Body of pancreas (tissue), 4 donors: Measurements from ENCODE around the gene PIEZO1. TPM values are rescaled to one million over a fixed set of nuclear protein-coding genes. Genes with fewer than 3 reads are reported as not detected.

Experiments
- ATAC-seq: fragments of 150-250 bp; one replicate; pipeline ENCODE4 v1.9.1; 2016
- DNase-seq, 4 donors: peaks; one replicate each; pipeline ENCODE4 v3.0.0-alpha.2; 2019
- H3K27ac ChIP-seq, 4 donors: fragments of 200-600 bp; sonication (generic); 1 replicate in 3 of 4; 2 replicates in 1 of 4; pipeline versions ENCODE4 v1.5.1 to v1.6.1; 2016 to 2019; ENCODE audit warnings: mild to moderate bottlenecking in 1 of 4, mixed read lengths in 1 of 4, moderate library complexity in 1 of 4
- H3K27me3 ChIP-seq, 2 donors: fragments of 200-600 bp; sonication (generic); one replicate each; pipeline ENCODE4 v1.6.0; 2016; ENCODE audit warnings: mild to moderate bottlenecking in 1 of 2
- H3K36me3 ChIP-seq, 2 donors: fragments of 200-600 bp; sonication (generic); replicated peaks in 1 of 2; 2 replicates each; pipeline ENCODE4 v1.5.1; 2016; ENCODE audit warnings: low read depth in 2 of 2; ENCODE audit not compliant: insufficient read depth in 1 of 2
- H3K4me1 ChIP-seq: fragments of 200-600 bp; sonication (generic); one replicate; pipeline ENCODE4 v1.6.0; 2016
- H3K4me3 ChIP-seq, 2 donors: fragments of 200-600 bp; sonication (generic); 1 replicate in 1 of 2; 2 replicates in 1 of 2; pipeline ENCODE4 v1.5.1; 2016 to 2019
- H3K9me3 ChIP-seq, 3 donors: fragments of 200-600 bp; sonication (generic); 1 replicate in 2 of 3; 2 replicates in 1 of 3; pipeline ENCODE4 v1.5.1; 2016
- CTCF ChIP-seq, 7 experiments: fragments of 450-650 bp in 4 of 7; fragments of 200-600 bp in 3 of 7; sonication (generic) in 3 of 7; IDR thresholded peaks; one replicate each; pipeline ENCODE4 v1.5.1; 2016 to 2019; ENCODE audit warnings: antibody characterized with exemption in 7 of 7
- POLR2A ChIP-seq, 3 donors: fragments of 450-650 bp; IDR thresholded peaks; one replicate each; pipeline ENCODE4 v1.6.1; 2016; ENCODE audit warnings: antibody characterized with exemption in 3 of 3, mild to moderate bottlenecking in 2 of 3
- WGBS, 2 donors: methylation state at CpG; one replicate each; pipeline ENCODE4 v1.1.5; 2017; 5-methylcytosine and 5-hydroxymethylcytosine counted together
- intact Hi-C: fragments of 100-400 bp; cut with DNase I; formaldehyde crosslinking; loops from one replicate; pipeline ENCODE4 v1.15.1; 2023
- total RNA-seq, 2 donors: library from RNA; depleted of rRNA; stranded (reverse); fragments of >200 nt; gene quantifications; one replicate each; pipeline ENCODE4 v1.1.0, GENCODE V29; 2016

Gene PIEZO1
- total RNA-seq, 2 donors from 2014 or later = 61.0 to 269 TPM

- Histone ChIP-seq H3K27me3 (no peaks in the 10 kb centered on the region), H3K4me1 (peaks cover 9% of the 10 kb centered on the region), H3K9me3 (no peaks in the 10 kb centered on the region), H3K36me3 (no peaks in the 10 kb centered on the region), H3K4me3 (no peak overlapping the region), H3K27ac (no peak overlapping the region)
- ATAC-seq = peak; percentile 34
- TF ChIP-seq POLR2A (IDR thresholded peaks at IDR 0.05) = no peak
- peak in 3 of 7 experiments; percentile 34 to 38 (median 35) for TF ChIP-seq CTCF (IDR thresholded peaks at IDR 0.05)
- WGBS, 2 donors = 63 to 89% methylated on average over 5 to 26 of the region's 26 CpGs
- intact Hi-C loops = no loop called here
- peak in 3 of 4 donors; percentile 47 to 60 (median 50) for DNase-seq
Measured at GRCh38 chr16:88747588-88748301, 37.3 kb downstream of the PIEZO1 start.

DNA sequence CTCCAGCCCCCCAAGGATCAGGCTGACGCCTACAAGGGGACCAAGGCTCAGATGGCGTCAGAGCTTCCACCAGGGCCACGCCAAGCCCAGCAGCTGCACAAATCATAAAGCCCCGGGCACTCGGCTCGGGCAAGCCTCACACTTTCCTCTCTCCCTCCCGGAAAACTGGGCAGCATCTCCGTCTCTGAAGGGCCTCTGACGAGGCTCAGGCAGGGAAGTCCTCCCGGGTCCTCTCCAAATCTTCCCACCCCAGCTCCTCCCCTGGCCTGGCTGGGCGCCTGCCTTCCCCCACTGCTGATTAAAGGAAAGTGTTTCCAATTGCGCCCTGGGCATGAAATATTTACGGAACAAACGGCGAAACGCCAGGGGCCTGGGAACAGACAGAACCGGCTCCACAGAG is 38.5 kb downstream of the PIEZO1 start:
- DNase-seq (no peak), ATAC-seq (no peak)
- peaks cover 9% of the 10 kb centered on the region for H3K4me1 ChIP-seq
- intact Hi-C loops = no loop called here
- no peaks in the 10 kb centered on the region for H3K36me3 ChIP-seq
- no peak for TF ChIP-seq POLR2A (IDR thresholded peaks at IDR 0.05)
- no peak for TF ChIP-seq CTCF (IDR thresholded peaks at IDR 0.05)
- 56 to 62% methylated on average over 15 to 17 of the region's 17 CpGs for WGBS, 2 donors
- no peaks in the 10 kb centered on the region for H3K9me3 ChIP-seq
- H3K4me3 ChIP-seq = no peak overlapping the region
- H3K27ac ChIP-seq = no peak overlapping the region
- H3K27me3 ChIP-seq = no peaks in the 10 kb centered on the region

DNA sequence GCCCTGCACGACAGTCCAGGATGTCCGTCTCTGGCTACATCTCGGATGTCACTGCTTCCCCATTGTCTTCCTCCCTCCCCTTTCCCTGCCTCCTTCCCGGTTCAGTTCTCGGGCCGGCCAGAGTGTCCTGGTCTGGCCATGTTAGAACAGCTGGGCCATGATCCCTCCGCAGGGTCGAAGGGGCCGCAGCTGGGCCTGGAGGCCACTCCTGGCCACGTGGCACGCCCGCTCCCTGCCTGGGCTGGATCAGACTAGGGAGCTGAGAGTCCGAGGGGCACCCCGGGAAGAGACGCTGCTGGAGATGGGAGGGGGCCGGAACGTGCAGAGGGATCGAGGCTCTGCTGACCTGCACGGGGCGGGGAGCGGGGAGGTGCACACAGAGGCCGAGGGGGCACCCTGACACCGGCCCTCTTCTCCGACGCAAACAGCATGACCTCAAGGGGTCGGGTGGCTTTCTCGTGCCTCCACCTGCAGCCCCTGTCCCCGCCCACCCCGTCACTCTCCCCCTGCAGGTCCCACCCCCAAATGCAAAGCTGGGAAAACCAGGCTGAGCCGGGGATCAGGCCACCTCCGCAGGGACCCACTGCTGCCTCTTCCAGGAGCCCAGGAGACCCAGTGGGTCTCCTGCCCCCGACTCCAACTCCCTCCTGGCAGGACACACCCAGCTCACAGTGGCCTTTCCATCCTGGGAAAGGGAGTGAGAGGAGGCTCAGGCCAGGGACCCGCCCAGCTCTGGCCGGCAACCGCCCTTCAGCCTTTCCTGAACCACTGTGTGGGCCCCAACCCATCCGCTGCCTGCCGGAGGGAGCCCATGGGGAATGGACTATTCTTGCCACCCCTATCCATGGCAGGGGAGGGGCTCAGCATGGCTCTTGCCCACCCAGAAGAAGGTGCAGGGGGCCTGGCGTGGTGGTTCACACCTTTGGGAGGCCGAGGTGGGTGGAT is 40.2 kb downstream of the PIEZO1 start:
- Histone ChIP-seq H3K4me3 (no peak overlapping the region), H3K9me3 (no peaks in the 10 kb centered on the region), H3K27ac (no peak overlapping the region), H3K27me3 (no peaks in the 10 kb centered on the region), H3K36me3 (no peaks in the 10 kb centered on the region), H3K4me1 (peaks cover 9% of the 10 kb centered on the region)
- TF ChIP-seq POLR2A (IDR thresholded peaks at IDR 0.05) (no peak), CTCF (IDR thresholded peaks at IDR 0.05) (no peak)
- DNase-seq = no peak
- intact Hi-C loops = loop anchor here (5.0 kb wide), 1 partner anchor 32 kb away; no protein-coding TSS in a partner anchor
- WGBS, 2 donors = 60 to 68% methylated on average over 23 to 36 of the region's 39 CpGs
- no peak for ATAC-seq

GRCh38 chr16:88743693-88744576 is 41.1 kb downstream of the PIEZO1 start:
- WGBS, 2 donors = 42 to 44% methylated on average over 6 to 32 of the region's 32 CpGs
- no peak overlapping the region for H3K4me3 ChIP-seq
- no peaks in the 10 kb centered on the region for H3K36me3 ChIP-seq
- no peak overlapping the region for H3K27ac ChIP-seq
- H3K4me1 ChIP-seq = peaks cover 9% of the 10 kb centered on the region
- no peaks in the 10 kb centered on the region for H3K27me3 ChIP-seq
- DNase-seq (peak; percentile 77 to 86 (median 84)), ATAC-seq (peak; percentile 81)
- intact Hi-C loops = loop anchor here (5.0 kb wide), 1 partner anchor 33 kb away; no protein-coding TSS in a partner anchor
- TF ChIP-seq POLR2A (IDR thresholded peaks at IDR 0.05) (no peak), CTCF (IDR thresholded peaks at IDR 0.05) (peak; percentile 81 to 89 (median 86))
- no peaks in the 10 kb centered on the region for H3K9me3 ChIP-seq
